ENCODE measurements around the gene WDR33. TPM values are rescaled to one million over a fixed set of nuclear protein-coding genes. Genes with fewer than 3 reads are reported as not detected.

WDR33 gene
- total RNA-seq, 1 experiment from 2014 or later: 61.1 TPM

DNA sequence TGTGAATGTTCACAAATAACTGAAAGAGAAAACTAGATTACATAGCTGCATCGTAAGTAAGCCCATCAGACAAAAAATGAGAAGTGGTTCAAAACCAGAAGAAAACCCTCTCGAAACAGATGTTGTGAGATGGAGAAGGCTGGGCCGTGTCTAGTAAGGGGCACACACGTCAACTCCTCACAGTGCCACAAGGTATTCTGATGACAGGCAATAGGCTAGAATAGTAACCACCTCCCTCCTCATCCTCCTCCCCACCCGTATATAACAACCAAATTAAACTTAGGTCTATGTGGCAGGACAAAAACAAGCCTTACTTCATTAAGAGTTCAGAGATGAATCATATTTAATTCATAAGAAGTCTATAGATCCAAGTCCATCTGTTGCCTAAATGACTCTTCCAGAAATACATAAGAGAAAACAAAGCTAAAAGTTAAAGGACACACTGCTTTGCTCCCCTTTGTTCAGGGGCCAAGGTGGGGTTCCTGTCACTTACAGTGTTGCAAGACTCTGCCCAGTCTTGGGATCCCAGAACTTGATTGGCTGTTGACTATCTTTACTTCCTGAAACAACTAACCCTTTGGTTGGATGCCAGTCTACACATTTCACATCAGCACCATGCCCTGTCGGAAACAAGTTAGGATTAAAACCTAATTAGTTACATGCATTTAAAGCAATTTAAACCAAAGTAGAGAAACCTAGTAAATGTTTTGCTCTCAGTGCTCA lies 84.7 kb downstream of the WDR33 start:
- H3K36me3 Mint-ChIP-seq (ENCODE audit: insufficient read depth, unreplicated experiment): peaks cover 16% of the 10 kb centered on the region
- CTCF ChIA-PET: no interaction called here

DNA sequence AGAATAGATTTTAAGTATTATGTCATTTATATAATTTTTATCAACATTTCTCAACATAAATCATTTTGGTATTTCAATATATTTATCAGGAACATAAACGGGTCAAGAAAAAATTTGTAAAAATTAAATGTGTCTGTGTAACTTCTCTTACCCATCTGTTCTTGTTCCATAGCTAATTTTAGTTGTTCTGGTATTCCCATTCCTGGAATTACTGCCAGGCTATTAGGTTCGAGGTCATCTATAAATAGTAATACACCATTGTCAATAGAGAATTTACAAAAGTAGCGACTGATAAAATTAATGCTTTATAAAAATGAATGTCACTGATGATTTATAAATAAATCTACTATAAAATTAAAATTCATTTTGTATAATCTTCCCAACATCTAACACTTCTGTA lies 88.2 kb downstream of the WDR33 start:
- H3K27ac Mint-ChIP-seq (ENCODE audit: unreplicated experiment): no peak overlapping the region

More for the DNA sequence above, 84.7 kb downstream of the WDR33 start:
- Mint-ChIP-seq H3K27me3 (ENCODE audit: unreplicated experiment) (no peaks in the 10 kb centered on the region), H3K4me3 (ENCODE audit: low read depth, unreplicated experiment) (no peak overlapping the region), H3K4me1 (ENCODE audit: low read depth, unreplicated experiment) (peaks cover 8% of the 10 kb centered on the region), H3K27ac (ENCODE audit: unreplicated experiment) (no peak overlapping the region), H3K9me3 (ENCODE audit: low read depth, unreplicated experiment) (no peaks in the 10 kb centered on the region)
- no TSS peak for BruUV-seq (replicated peaks)
- no peak for DNase-seq
- TF ChIP-seq, protein P1, sequence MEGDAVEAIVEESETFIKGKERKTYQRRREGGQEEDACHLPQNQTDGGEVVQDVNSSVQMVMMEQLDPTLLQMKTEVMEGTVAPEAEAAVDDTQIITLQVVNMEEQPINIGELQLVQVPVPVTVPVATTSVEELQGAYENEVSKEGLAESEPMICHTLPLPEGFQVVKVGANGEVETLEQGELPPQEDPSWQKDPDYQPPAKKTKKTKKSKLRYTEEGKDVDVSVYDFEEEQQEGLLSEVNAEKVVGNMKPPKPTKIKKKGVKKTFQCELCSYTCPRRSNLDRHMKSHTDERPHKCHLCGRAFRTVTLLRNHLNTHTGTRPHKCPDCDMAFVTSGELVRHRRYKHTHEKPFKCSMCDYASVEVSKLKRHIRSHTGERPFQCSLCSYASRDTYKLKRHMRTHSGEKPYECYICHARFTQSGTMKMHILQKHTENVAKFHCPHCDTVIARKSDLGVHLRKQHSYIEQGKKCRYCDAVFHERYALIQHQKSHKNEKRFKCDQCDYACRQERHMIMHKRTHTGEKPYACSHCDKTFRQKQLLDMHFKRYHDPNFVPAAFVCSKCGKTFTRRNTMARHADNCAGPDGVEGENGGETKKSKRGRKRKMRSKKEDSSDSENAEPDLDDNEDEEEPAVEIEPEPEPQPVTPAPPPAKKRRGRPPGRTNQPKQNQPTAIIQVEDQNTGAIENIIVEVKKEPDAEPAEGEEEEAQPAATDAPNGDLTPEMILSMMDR (IDR thresholded peaks at IDR 0.05; ENCODE audit: unreplicated experiment): no peak
- intact Hi-C loops (cut with micrococcal nuclease; ENCODE audit: unreplicated experiment): no loop called here

GRCh38 chr2:127721978-127722355 lies 89.0 kb downstream of the WDR33 start:
- Mint-ChIP-seq H3K4me3 (ENCODE audit: low read depth, unreplicated experiment) (no peak overlapping the region), H3K27me3 (ENCODE audit: unreplicated experiment) (no peaks in the 10 kb centered on the region), H3K36me3 (ENCODE audit: insufficient read depth, unreplicated experiment) (peaks cover 39% of the 10 kb centered on the region), H3K27ac (ENCODE audit: unreplicated experiment) (no peak overlapping the region), H3K9me3 (ENCODE audit: low read depth, unreplicated experiment) (no peaks in the 10 kb centered on the region), H3K4me1 (ENCODE audit: low read depth, unreplicated experiment) (peaks cover 8% of the 10 kb centered on the region)
- no TSS peak for BruUV-seq (replicated peaks)
- intact Hi-C loops (cut with micrococcal nuclease; ENCODE audit: unreplicated experiment): no loop called here
- CTCF ChIA-PET: no interaction called here
- no peak for DNase-seq
- TF ChIP-seq, protein P1 (IDR thresholded peaks at IDR 0.05; ENCODE audit: unreplicated experiment): no peak

More for the DNA sequence above, 88.2 kb downstream of the WDR33 start:
- peaks cover 39% of the 10 kb centered on the region for H3K36me3 Mint-ChIP-seq (ENCODE audit: insufficient read depth, unreplicated experiment)
- no peaks in the 10 kb centered on the region for H3K9me3 Mint-ChIP-seq (ENCODE audit: low read depth, unreplicated experiment)
- no peak for DNase-seq
- BruUV-seq (replicated peaks): no TSS peak
- H3K4me1 Mint-ChIP-seq (ENCODE audit: low read depth, unreplicated experiment): peaks cover 8% of the 10 kb centered on the region
- no peaks in the 10 kb centered on the region for H3K27me3 Mint-ChIP-seq (ENCODE audit: unreplicated experiment)
- intact Hi-C loops (cut with micrococcal nuclease; ENCODE audit: unreplicated experiment): no loop called here
- H3K4me3 Mint-ChIP-seq (ENCODE audit: low read depth, unreplicated experiment): no peak overlapping the region
- CTCF ChIA-PET: no interaction called here
- TF ChIP-seq, protein P1 (IDR thresholded peaks at IDR 0.05; ENCODE audit: unreplicated experiment): no peak

DNA sequence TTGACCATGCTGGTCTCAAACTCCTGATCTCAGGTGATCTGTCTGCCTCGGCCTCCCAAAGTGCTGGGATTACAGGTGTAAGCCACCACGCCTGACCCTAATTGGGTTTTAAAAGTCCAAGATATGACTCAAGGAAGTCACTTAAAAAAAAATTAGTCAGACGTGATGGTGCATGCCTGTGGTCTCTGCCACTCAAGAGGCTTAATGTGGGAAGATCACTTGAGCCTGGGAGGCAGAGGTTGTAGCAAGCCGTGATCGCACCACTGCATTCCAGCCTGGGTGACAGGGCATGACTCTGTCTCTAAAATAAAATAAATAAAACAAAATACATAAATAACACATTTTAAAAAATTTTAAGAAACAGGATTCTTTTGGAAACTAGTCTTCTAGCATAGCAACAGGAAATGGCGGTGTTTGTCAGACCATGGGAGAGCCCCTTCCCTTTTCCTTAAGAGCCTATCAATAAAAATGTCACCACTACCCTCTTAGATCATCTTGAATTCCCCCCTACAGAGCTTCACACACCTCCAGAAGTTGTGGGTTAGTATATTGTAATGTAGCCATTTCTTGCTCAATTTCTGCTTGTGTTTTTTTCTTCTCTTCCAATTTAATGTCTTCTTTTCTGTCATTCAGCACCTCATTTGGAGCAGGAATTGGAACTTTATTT lies 89.5 kb downstream of the WDR33 start:
- Mint-ChIP-seq H3K4me3 (ENCODE audit: low read depth, unreplicated experiment) (no peak overlapping the region), H3K9me3 (ENCODE audit: low read depth, unreplicated experiment) (no peaks in the 10 kb centered on the region), H3K36me3 (ENCODE audit: insufficient read depth, unreplicated experiment) (peaks cover 41% of the 10 kb centered on the region), H3K27ac (ENCODE audit: unreplicated experiment) (no peak overlapping the region), H3K27me3 (ENCODE audit: unreplicated experiment) (no peaks in the 10 kb centered on the region), H3K4me1 (ENCODE audit: low read depth, unreplicated experiment) (peaks cover 8% of the 10 kb centered on the region)
- BruUV-seq (replicated peaks): no TSS peak
- CTCF ChIA-PET: no interaction called here
- TF ChIP-seq, protein P1 (IDR thresholded peaks at IDR 0.05; ENCODE audit: unreplicated experiment): no peak
- intact Hi-C loops (cut with micrococcal nuclease; ENCODE audit: unreplicated experiment): no loop called here
- no peak for DNase-seq
